SH-SY5Y (cell line): Measurements from ENCODE around the gene RGS3.

ENCODE experiments used
- GATA2 ChIP-seq: IDR thresholded peaks from 2 replicates; pipeline ENCODE4 v1.6.1; 2011; ENCODE audit warnings: mild to moderate bottlenecking, low read depth, low read length
- GATA3 ChIP-seq: IDR thresholded peaks from 2 replicates; pipeline ENCODE4 v1.6.1; 2011; ENCODE audit warnings: low read depth, mild to moderate bottlenecking, low read length, moderate library complexity

- TF ChIP-seq GATA2, result no peak
- no peak for TF ChIP-seq GATA3
Observed at GRCh38 chr9:113499876-113500497, 36.5 kb downstream of the RGS3 start.
